ENCODE results near the gene USP40. TPM values are rescaled to one million over a fixed set of nuclear protein-coding genes. Genes with fewer than 3 reads are reported as not detected.

Gene USP40
- total RNA-seq, 2 donors from 2014 or later, result 14.7 to 19.6 TPM

Other genes with a start within 250 kb of the USP40 start
- 10 to 100 TPM; 78.0 to 94.4 TPM for gene DGKD, start 212.3 kb downstream of the USP40 start, total RNA-seq
- gene UGT1A8, start 50.9 kb upstream of the USP40 start, total RNA-seq, result not detected
- gene UGT1A10, start 69.7 kb upstream of the USP40 start, total RNA-seq, result not detected
- not detected for gene UGT1A9, start 105.1 kb upstream of the USP40 start, total RNA-seq
- gene UGT1A7, start 115.1 kb upstream of the USP40 start, total RNA-seq, result not detected
- gene UGT1A6, start 126.1 kb upstream of the USP40 start, total RNA-seq, result not detected
- not detected for gene UGT1A5, start 146.1 kb upstream of the USP40 start, total RNA-seq
- not detected for gene UGT1A4, start 152.0 kb upstream of the USP40 start, total RNA-seq
- not detected for gene UGT1A3, start 162.3 kb upstream of the USP40 start, total RNA-seq
- not detected for gene UGT1A1, start 193.5 kb upstream of the USP40 start, total RNA-seq
- not detected for gene MROH2A, start 211.5 kb upstream of the USP40 start, total RNA-seq

Measured in activated T-cell treated with anti-CD3 and anti-CD28 coated beads, Interleukin-2, amount 50 U/mL, for 72 hours (primary cell).